ENCODE results near the gene POLH. TPM values are rescaled to one million over a fixed set of nuclear protein-coding genes. Genes with fewer than 3 reads are reported as not detected.
"Not testable (repeated sequence)": the region's sequence is repeated elsewhere in the genome, so short reads cannot be mapped to it uniquely, and the experiment has no call there.

The POLH gene
- total RNA-seq, 1 experiment from 2014 or later: 12.4 TPM

GRCh38 chr6:43621078-43621835, 45.3 kb downstream of the POLH start:
- Histone ChIP-seq H3K4me3 (no peak overlapping the region), H3K36me3 (peaks cover 59% of the 10 kb centered on the region), H3K9me3 (replicated peaks) (no peaks in the 10 kb centered on the region), H3K27me3 (no peaks in the 10 kb centered on the region), H3K27ac (no peak overlapping the region), H3K4me1 (no peaks in the 10 kb centered on the region)
- DNase-seq: no peak

- no peak overlapping the region for H3K4me3 ChIP-seq
- DNase-seq: no peak
- no peaks in the 10 kb centered on the region for H3K9me3 ChIP-seq (replicated peaks)
- H3K4me1 ChIP-seq: peaks cover under 1% of the 10 kb centered on the region; the same call in 1 of the 2 replicates
- H3K36me3 ChIP-seq: peaks cover 62% of the 10 kb centered on the region
- H3K27me3 ChIP-seq: no peaks in the 10 kb centered on the region
- no peak overlapping the region for H3K27ac ChIP-seq
Measured at GRCh38 chr6:43621836-43622180, 45.8 kb downstream of the POLH start.

GRCh38 chr6:43622541-43622940, 46.6 kb downstream of the POLH start:
- Histone ChIP-seq H3K4me1 (peaks cover 6% of the 10 kb centered on the region), H3K4me3 (no peak overlapping the region), H3K9me3 (replicated peaks) (no peaks in the 10 kb centered on the region), H3K36me3 (peaks cover 60% of the 10 kb centered on the region), H3K27me3 (no peaks in the 10 kb centered on the region), H3K27ac (no peak overlapping the region)
- DNase-seq: no peak

- Histone ChIP-seq H3K4me3 (no peak overlapping the region), H3K4me1 (peaks cover 12% of the 10 kb centered on the region), H3K27ac (no peak overlapping the region), H3K9me3 (replicated peaks) (no peaks in the 10 kb centered on the region), H3K27me3 (no peaks in the 10 kb centered on the region), H3K36me3 (peaks cover 57% of the 10 kb centered on the region)
- DNase-seq: no peak
Measured at GRCh38 chr6:43623880-43624785, 48.1 kb downstream of the POLH start.

GRCh38 chr6:43624786-43625288, 48.9 kb downstream of the POLH start:
- Histone ChIP-seq H3K27ac (no peak overlapping the region), H3K36me3 (peaks cover 56% of the 10 kb centered on the region), H3K9me3 (replicated peaks) (no peaks in the 10 kb centered on the region), H3K4me1 (peaks cover 12% of the 10 kb centered on the region), H3K27me3 (no peaks in the 10 kb centered on the region), H3K4me3 (no peak overlapping the region)
- no peak for DNase-seq

- peaks cover 12% of the 10 kb centered on the region for H3K4me1 ChIP-seq
- H3K9me3 ChIP-seq (replicated peaks): no peaks in the 10 kb centered on the region
- no peaks in the 10 kb centered on the region for H3K27me3 ChIP-seq
- DNase-seq: no peak
- H3K4me3 ChIP-seq: no peak overlapping the region
- no peak overlapping the region for H3K27ac ChIP-seq
- H3K36me3 ChIP-seq: peaks cover 52% of the 10 kb centered on the region
Measured at GRCh38 chr6:43625393-43625992, 49.5 kb downstream of the POLH start.

- Histone ChIP-seq H3K9me3 (replicated peaks) (no peaks in the 10 kb centered on the region), H3K4me3 (peak overlapping the region; percentile 94; the same call in 1 of the 2 replicates), H3K27me3 (no peaks in the 10 kb centered on the region), H3K4me1 (peaks cover 12% of the 10 kb centered on the region), H3K36me3 (peaks cover 42% of the 10 kb centered on the region), H3K27ac (peak overlapping the region; percentile 96)
- DNase-seq: peak; percentile 89 to 91
Measured at GRCh38 chr6:43627008-43627825, 51.2 kb downstream of the POLH start.

- no peaks in the 10 kb centered on the region for H3K9me3 ChIP-seq (replicated peaks)
- H3K27ac ChIP-seq: peak overlapping the region; percentile 96
- DNase-seq: peak; percentile 72 to 76
Measured at GRCh38 chr6:43628393-43629103, 52.6 kb downstream of the POLH start.

GRCh38 chr6:43629104-43629504, 53.1 kb downstream of the POLH start, which contains the start of gene GTPBP2:
TSS of gene GTPBP2 (minus strand) at chr6:43629264. CDS start at chr6:43629162, 102 bp downstream.
- Histone ChIP-seq H3K36me3 (peaks cover 23% of the 10 kb centered on the region), H3K27me3 (no peaks in the 10 kb centered on the region), H3K4me1 (peaks cover 12% of the 10 kb centered on the region), H3K4me3 (peak within 1 kb of the TSS; percentile 94), H3K9me3 (replicated peaks) (no peaks in the 10 kb centered on the region), H3K27ac (peak within 1 kb of the TSS; percentile 96)
- DNase-seq: peak; percentile 99

More at GRCh38 chr6:43628393-43629103, 52.6 kb downstream of the POLH start:
- H3K4me1 ChIP-seq: peaks cover 12% of the 10 kb centered on the region
- peak overlapping the region; percentile 94 for H3K4me3 ChIP-seq
- peaks cover 28% of the 10 kb centered on the region for H3K36me3 ChIP-seq
- no peaks in the 10 kb centered on the region for H3K27me3 ChIP-seq

GRCh38 chr6:43629505-43630300, 53.7 kb downstream of the POLH start:
- Histone ChIP-seq H3K9me3 (replicated peaks) (no peaks in the 10 kb centered on the region), H3K4me1 (peaks cover 12% of the 10 kb centered on the region), H3K36me3 (peaks cover 18% of the 10 kb centered on the region), H3K27me3 (no peaks in the 10 kb centered on the region), H3K4me3 (peak overlapping the region; percentile 62), H3K27ac (peak overlapping the region; percentile 96)
- DNase-seq: peak; percentile 97 to 99

- H3K4me1 ChIP-seq: peaks cover 12% of the 10 kb centered on the region
- H3K27me3 ChIP-seq: no peaks in the 10 kb centered on the region
- H3K27ac ChIP-seq: no peak overlapping the region
- H3K36me3 ChIP-seq: peaks cover 5% of the 10 kb centered on the region; the same call in 1 of the 2 replicates
- DNase-seq: no peak
- H3K4me3 ChIP-seq: no peak overlapping the region
- H3K9me3 ChIP-seq (replicated peaks): no peaks in the 10 kb centered on the region
Measured at GRCh38 chr6:43630980-43631619, 55.1 kb downstream of the POLH start.

GRCh38 chr6:43633002-43633401, 57.0 kb downstream of the POLH start:
- H3K27me3 ChIP-seq; H3K9me3 ChIP-seq (replicated peaks); H3K4me1 ChIP-seq; H3K36me3 ChIP-seq; H3K27ac ChIP-seq; DNase-seq; H3K4me3 ChIP-seq: not testable (repeated sequence)
